HUES48 (cell line): ENCODE results near the gene NCKAP5.

Experiments
- H3K27ac ChIP-seq: one replicate; pipeline ENCODE4 v1.7.0; 2013; ENCODE audit warnings: low read depth, low read length, inconsistent platforms
- H3K27me3 ChIP-seq: 2 replicates; pipeline ENCODE4 v1.6.1; 2013; ENCODE audit warnings: mild to moderate bottlenecking, low read length; ENCODE audit not compliant: control insufficient read depth, insufficient read depth
- H3K36me3 ChIP-seq: 2 replicates; pipeline ENCODE4 v1.6.1; 2013; ENCODE audit warnings: low read length; ENCODE audit not compliant: control insufficient read depth, insufficient read depth
- H3K4me1 ChIP-seq: 2 replicates; pipeline ENCODE4 v1.6.1; 2013; ENCODE audit warnings: mild to moderate bottlenecking, low read length; ENCODE audit not compliant: control insufficient read depth, insufficient read depth
- H3K4me3 ChIP-seq: 2 replicates; pipeline ENCODE4 v1.5.1; 2013; ENCODE audit warnings: mild to moderate bottlenecking, low read depth, low read length
- H3K9ac ChIP-seq: 2 replicates; pipeline ENCODE4 v1.6.1; 2013; ENCODE audit warnings: mild to moderate bottlenecking, low read depth, low read length, moderate library complexity
- H3K9me3 ChIP-seq: 2 replicates; pipeline ENCODE4 v1.6.1; 2013; ENCODE audit warnings: low read length; ENCODE audit not compliant: control insufficient read depth, insufficient read depth

Gene NCKAP5

GRCh38 chr2:132652474-132652873 is 915.8 kb downstream of the NCKAP5 start:
- Histone ChIP-seq H3K9ac (no peak overlapping the region), H3K4me3 (no peak overlapping the region), H3K4me1 (peaks cover 22% of the 10 kb centered on the region), H3K27me3 (no peaks in the 10 kb centered on the region), H3K9me3 (no peaks in the 10 kb centered on the region), H3K36me3 (no peaks in the 10 kb centered on the region), H3K27ac (no peak overlapping the region)

- no peaks in the 10 kb centered on the region for H3K9me3 ChIP-seq
- H3K27ac ChIP-seq, result no peak overlapping the region
- H3K4me1 ChIP-seq, result peaks cover 14% of the 10 kb centered on the region
- H3K36me3 ChIP-seq, result no peaks in the 10 kb centered on the region
- no peak overlapping the region for H3K4me3 ChIP-seq
- no peak overlapping the region for H3K9ac ChIP-seq
- no peaks in the 10 kb centered on the region for H3K27me3 ChIP-seq
These were observed 916.9 kb downstream of the NCKAP5 start for GRCh38 chr2:132651115-132652045.

GRCh38 chr2:132646540-132647108 is 921.6 kb downstream of the NCKAP5 start:
- Histone ChIP-seq H3K4me3 (no peak overlapping the region), H3K27ac (no peak overlapping the region), H3K36me3 (no peaks in the 10 kb centered on the region), H3K27me3 (no peaks in the 10 kb centered on the region), H3K4me1 (peaks cover 10% of the 10 kb centered on the region; the same call in 1 of the 2 replicates), H3K9me3 (no peaks in the 10 kb centered on the region), H3K9ac (no peak overlapping the region)

GRCh38 chr2:132645722-132646539 is 922.3 kb downstream of the NCKAP5 start:
- Histone ChIP-seq H3K36me3 (no peaks in the 10 kb centered on the region), H3K4me1 (peaks cover 10% of the 10 kb centered on the region; the same call in 1 of the 2 replicates), H3K27ac (no peak overlapping the region), H3K27me3 (no peaks in the 10 kb centered on the region), H3K9me3 (no peaks in the 10 kb centered on the region), H3K4me3 (no peak overlapping the region), H3K9ac (no peak overlapping the region)

GRCh38 chr2:132645176-132645575 is 923.1 kb downstream of the NCKAP5 start:
- Histone ChIP-seq H3K27ac (no peak overlapping the region), H3K9ac (no peak overlapping the region), H3K4me1 (peaks cover 10% of the 10 kb centered on the region; the same call in 1 of the 2 replicates), H3K9me3 (no peaks in the 10 kb centered on the region), H3K36me3 (no peaks in the 10 kb centered on the region), H3K4me3 (no peak overlapping the region), H3K27me3 (no peaks in the 10 kb centered on the region)

- peaks cover 10% of the 10 kb centered on the region; the same call in 1 of the 2 replicates for H3K4me1 ChIP-seq
- H3K9ac ChIP-seq, result no peak overlapping the region
- H3K27ac ChIP-seq, result no peak overlapping the region
- no peaks in the 10 kb centered on the region for H3K36me3 ChIP-seq
- no peak overlapping the region for H3K4me3 ChIP-seq
- H3K27me3 ChIP-seq, result no peaks in the 10 kb centered on the region
- H3K9me3 ChIP-seq, result no peaks in the 10 kb centered on the region
These were observed 925.8 kb downstream of the NCKAP5 start for GRCh38 chr2:132642415-132642814.

- H3K27ac ChIP-seq, result no peak overlapping the region
- no peak overlapping the region for H3K4me3 ChIP-seq
- H3K36me3 ChIP-seq, result no peaks in the 10 kb centered on the region
- H3K4me1 ChIP-seq, result peaks cover 10% of the 10 kb centered on the region; the same call in 1 of the 2 replicates
- no peaks in the 10 kb centered on the region for H3K9me3 ChIP-seq
- no peaks in the 10 kb centered on the region for H3K27me3 ChIP-seq
- no peak overlapping the region for H3K9ac ChIP-seq
These were observed 926.4 kb downstream of the NCKAP5 start for GRCh38 chr2:132641819-132642218.

- no peak overlapping the region for H3K9ac ChIP-seq
- no peak overlapping the region for H3K27ac ChIP-seq
- no peak overlapping the region for H3K4me3 ChIP-seq
- no peaks in the 10 kb centered on the region for H3K27me3 ChIP-seq
- no peaks in the 10 kb centered on the region for H3K36me3 ChIP-seq
- H3K9me3 ChIP-seq, result no peaks in the 10 kb centered on the region
- 0 out of 2 replicates have a peak, but pooled peaks cover 5% of the 10 kb centered on the region for H3K4me1 ChIP-seq
These were observed 928.1 kb downstream of the NCKAP5 start for GRCh38 chr2:132640116-132640515.

- Histone ChIP-seq H3K4me3 (no peak overlapping the region), H3K9me3 (no peaks in the 10 kb centered on the region), H3K27ac (no peak overlapping the region), H3K36me3 (no peaks in the 10 kb centered on the region), H3K9ac (no peak overlapping the region), H3K4me1 (no peaks in the 10 kb centered on the region), H3K27me3 (no peaks in the 10 kb centered on the region)
These were observed 929.8 kb downstream of the NCKAP5 start for GRCh38 chr2:132638313-132639040.

- no peaks in the 10 kb centered on the region for H3K36me3 ChIP-seq
- no peak overlapping the region for H3K27ac ChIP-seq
- peaks cover 11% of the 10 kb centered on the region for H3K4me1 ChIP-seq
These were observed 931.9 kb downstream of the NCKAP5 start for GRCh38 chr2:132636346-132636745.

More at GRCh38 chr2:132636346-132636745, 931.9 kb downstream of the NCKAP5 start:
- no peak overlapping the region for H3K9ac ChIP-seq
- no peaks in the 10 kb centered on the region for H3K27me3 ChIP-seq
- no peaks in the 10 kb centered on the region for H3K9me3 ChIP-seq
- H3K4me3 ChIP-seq, result no peak overlapping the region
